BLaER1 treated with 17β-estradiol and CSF1 and Interleukin-3, amounts not matched to agents 10 nM and 100 nM (cell line): ENCODE results near the gene HIP1R.
A peak's percentile ranks its signal among the peaks of the same experiment; 100 is the strongest.

Experiments
- H3K27ac ChIP-seq, 11 experiments: shearing (Covaris generic); formaldehyde crosslinking; 2 replicates each; pipeline ENCODE4 v1.8.1; 2022
- H3K27me3 ChIP-seq, 11 experiments: shearing (Covaris generic); formaldehyde crosslinking; 2 replicates each; pipeline ENCODE4 v1.8.1; 2022
- H3K36me3 ChIP-seq, 11 experiments: shearing (Covaris generic); formaldehyde crosslinking; 2 replicates each; pipeline ENCODE4 v1.8.1; 2022
- H3K4me1 ChIP-seq, 10 experiments: shearing (Covaris generic); formaldehyde crosslinking; 2 replicates each; pipeline ENCODE4 v1.8.1; 2022
- H3K4me2 ChIP-seq, 11 experiments: shearing (Covaris generic); formaldehyde crosslinking; 2 replicates each; pipeline ENCODE4 v1.8.1; 2022
- H3K4me3 ChIP-seq, 10 experiments: shearing (Covaris generic); formaldehyde crosslinking; 2 replicates each; pipeline ENCODE4 v1.8.1; 2022
- H3K9ac ChIP-seq, 11 experiments: shearing (Covaris generic); formaldehyde crosslinking; 2 replicates each; pipeline ENCODE4 v1.8.1; 2022
- H3K9me3 ChIP-seq, 11 experiments: shearing (Covaris generic); formaldehyde crosslinking; replicated peaks in 1 of 11; 2 replicates each; pipeline ENCODE4 v1.8.1; 2022
- H4K20me1 ChIP-seq, 11 experiments: shearing (Covaris generic); formaldehyde crosslinking; 2 replicates each; pipeline ENCODE4 v1.8.1; 2022
- Cebpa-rat ChIP-seq, 11 experiments: shearing (Covaris generic); IDR thresholded peaks; 2 replicates each; pipeline ENCODE4 v1.8.1; 2022

Gene HIP1R

DNA sequence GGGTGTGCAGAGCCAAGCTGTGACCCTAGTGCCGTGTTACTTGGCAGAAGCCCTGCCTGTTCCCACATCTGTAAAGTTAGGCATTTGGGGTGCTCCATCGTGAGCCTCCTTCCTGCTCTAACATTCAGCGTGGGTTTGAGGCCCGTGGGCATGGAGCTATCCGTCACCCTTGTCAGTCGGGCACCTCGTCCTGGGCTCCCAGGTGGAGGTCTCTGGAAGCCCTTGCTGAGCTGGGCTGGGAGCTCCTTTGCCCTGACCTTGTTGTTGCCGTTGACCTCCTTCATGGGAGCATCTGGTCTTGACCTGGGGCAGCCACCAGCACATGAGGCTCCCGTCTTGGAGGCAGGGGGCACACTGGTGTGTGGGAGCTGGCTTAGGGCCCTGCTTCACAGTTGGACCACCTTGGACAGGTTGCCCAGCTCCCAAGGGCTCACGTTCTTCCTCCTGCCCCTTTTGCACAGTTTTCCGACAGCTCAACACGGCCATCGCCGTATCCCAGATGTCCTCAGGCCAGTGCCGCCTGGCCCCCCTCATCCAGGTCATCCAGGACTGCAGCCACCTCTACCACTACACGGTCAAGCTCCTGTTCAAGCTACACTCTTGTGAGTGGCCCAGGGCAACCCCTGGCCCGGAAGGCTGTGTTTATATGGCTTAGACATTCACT, 18.5 kb downstream of the HIP1R start:
- H4K20me1 ChIP-seq: peaks cover 0 to 57% (median 17%) of the 10 kb centered on the region in 11 experiments; a peak in 12 of 22 replicates
- H3K27me3 ChIP-seq: peaks cover 0 to 21% (median 0%) of the 10 kb centered on the region in 11 experiments; a peak in 3 of 22 replicates
- H3K27ac ChIP-seq: no peak overlapping the region
- H3K9me3 ChIP-seq: no peaks in the 10 kb centered on the region
- H3K36me3 ChIP-seq: peaks cover 0 to 68% (median 11%) of the 10 kb centered on the region in 11 experiments; a peak in 12 of 22 replicates
- no peak overlapping the region for H3K9ac ChIP-seq
- H3K4me3 ChIP-seq: no peak overlapping the region
- no peak for TF ChIP-seq Cebpa-rat (IDR thresholded peaks at IDR 0.05)
- H3K4me2 ChIP-seq: no peak overlapping the region
- H3K4me1 ChIP-seq: peaks cover 16 to 51% (median 44%) of the 10 kb centered on the region in 10 experiments

DNA sequence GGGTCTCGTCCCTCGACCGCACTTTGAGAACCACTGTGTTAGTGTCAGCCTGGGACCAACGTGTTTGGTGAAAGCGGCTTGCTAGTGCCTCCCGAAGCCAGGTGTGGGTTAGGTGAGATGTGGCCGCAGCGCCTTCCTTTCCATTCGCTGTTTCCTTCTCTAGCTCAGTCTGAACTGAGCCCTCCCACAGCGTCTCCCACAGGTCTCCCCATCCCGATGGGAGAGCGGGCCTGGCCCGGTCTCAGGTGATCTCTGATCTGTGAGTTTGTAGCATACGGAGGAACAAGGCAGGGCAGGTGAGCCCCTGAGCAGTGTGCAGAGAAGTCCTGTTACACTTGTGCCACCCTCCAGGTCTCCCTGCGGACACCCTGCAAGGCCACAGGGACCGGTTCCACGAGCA, 19.3 kb downstream of the HIP1R start:
- Histone ChIP-seq H4K20me1 (peaks cover 0 to 52% (median 17%) of the 10 kb centered on the region in 11 experiments; a peak in 12 of 22 replicates), H3K9ac (0 out of 22 replicates have a peak overlapping the region, but pooled peaks of 2 of the 11 experiments have one; percentile 15 to 18), H3K36me3 (peaks cover 0 to 67% (median 3%) of the 10 kb centered on the region in 11 experiments; a peak in 12 of 22 replicates), H3K9me3 (no peaks in the 10 kb centered on the region), H3K4me1 (peaks cover 16 to 54% (median 46%) of the 10 kb centered on the region in 10 experiments), H3K4me3 (no peak overlapping the region), H3K27ac (no peak overlapping the region), H3K27me3 (peaks cover 0 to 21% (median 0%) of the 10 kb centered on the region in 11 experiments; a peak in 3 of 22 replicates), H3K4me2 (peak overlapping the region in 8 of 11 experiments; percentile 72 to 90 (median 76); a peak in 14 of 22 replicates)
- no peak for TF ChIP-seq Cebpa-rat (IDR thresholded peaks at IDR 0.05)

DNA sequence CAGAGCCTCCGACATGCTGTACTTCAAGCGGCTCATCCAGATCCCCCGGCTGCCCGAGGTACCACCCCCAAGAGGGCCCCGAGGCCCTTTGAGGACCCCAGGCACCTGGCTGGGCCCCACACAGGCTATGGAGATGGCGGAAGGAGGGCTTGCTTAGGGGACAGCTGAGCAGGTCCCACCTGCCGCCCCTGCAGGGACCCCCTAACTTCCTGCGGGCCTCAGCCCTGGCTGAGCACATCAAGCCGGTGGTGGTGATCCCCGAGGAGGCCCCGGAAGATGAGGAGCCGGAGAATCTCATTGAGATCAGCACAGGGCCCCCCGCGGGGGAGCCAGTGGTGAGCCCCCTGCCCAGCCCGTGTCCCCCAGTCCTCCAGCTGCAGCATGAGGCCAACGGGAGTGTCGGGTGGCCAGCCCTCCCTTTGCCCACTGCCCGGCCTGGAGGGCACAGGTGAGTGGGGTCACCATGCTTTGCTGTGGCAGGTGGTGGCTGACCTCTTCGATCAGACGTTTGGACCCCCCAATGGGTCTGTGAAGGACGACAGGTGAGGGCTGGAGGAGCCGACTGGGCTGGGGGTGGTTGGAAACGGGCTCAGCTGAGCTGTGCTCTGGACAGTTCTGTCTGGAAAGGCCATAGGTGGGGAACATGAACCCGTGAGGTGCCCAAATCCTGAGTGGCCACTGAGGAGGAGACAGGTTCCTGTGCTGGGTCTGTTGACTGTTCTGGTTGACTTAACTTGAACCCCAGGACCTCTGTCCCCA, 20.0 kb downstream of the HIP1R start:
- peaks cover 0 to 52% (median 21%) of the 10 kb centered on the region in 11 experiments; a peak in 14 of 22 replicates for H4K20me1 ChIP-seq
- peak overlapping the region in 5 of 11 experiments; percentile 15 to 62 (median 18); a peak in 2 of 22 replicates for H3K9ac ChIP-seq
- TF ChIP-seq Cebpa-rat (IDR thresholded peaks at IDR 0.05): no peak
- H3K4me1 ChIP-seq: peaks cover 16 to 61% (median 47%) of the 10 kb centered on the region in 10 experiments
- peaks cover 0 to 21% (median 0%) of the 10 kb centered on the region in 11 experiments; a peak in 3 of 22 replicates for H3K27me3 ChIP-seq
- peak overlapping the region in 10 of 11 experiments; percentile 56 to 90 (median 74); a peak in 20 of 22 replicates for H3K4me2 ChIP-seq
- H3K27ac ChIP-seq: no peak overlapping the region
- no peaks in the 10 kb centered on the region for H3K9me3 ChIP-seq
- no peak overlapping the region for H3K4me3 ChIP-seq
- peaks cover 0 to 68% (median 0%) of the 10 kb centered on the region in 11 experiments; a peak in 12 of 22 replicates for H3K36me3 ChIP-seq

DNA sequence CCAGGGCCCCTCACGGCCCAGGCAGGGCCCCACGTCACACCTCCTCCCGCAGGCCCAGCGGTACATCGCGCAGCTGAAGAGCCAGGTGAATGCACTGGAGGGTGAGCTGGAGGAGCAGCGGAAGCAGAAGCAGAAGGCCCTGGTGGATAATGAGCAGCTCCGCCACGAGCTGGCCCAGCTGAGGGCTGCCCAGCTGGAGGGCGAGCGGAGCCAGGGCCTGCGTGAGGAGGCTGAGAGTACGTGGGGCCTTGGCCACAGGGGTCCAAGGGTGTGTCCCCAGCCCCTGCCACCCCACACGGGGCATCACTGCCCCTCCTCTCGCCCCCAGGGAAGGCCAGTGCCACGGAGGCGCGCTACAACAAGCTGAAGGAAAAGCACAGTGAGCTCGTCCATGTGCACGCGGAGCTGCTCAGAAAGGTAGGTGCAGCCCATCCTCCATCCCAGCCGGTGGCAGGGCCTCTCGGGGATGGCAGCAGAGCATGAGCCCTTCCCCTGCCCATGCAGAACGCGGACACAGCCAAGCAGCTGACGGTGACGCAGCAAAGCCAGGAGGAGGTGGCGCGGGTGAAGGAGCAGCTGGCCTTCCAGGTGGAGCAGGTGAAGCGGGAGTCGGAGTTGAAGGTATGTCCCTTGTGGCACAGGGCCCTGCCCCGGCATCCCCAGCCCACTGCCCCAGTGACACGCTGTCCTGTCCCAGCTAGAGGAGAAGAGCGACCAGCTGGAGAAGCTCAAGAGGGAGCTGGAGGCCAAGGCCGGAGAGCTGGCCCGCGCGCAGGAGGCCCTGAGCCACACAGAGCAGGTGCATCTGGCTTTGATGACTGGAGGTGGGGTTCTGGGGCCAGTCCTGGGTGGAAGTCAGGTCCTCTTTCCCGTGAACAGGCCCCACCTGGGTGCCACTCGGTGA, 20.9 kb downstream of the HIP1R start:
- peaks cover 0 to 21% (median 0%) of the 10 kb centered on the region in 11 experiments; a peak in 3 of 22 replicates for H3K27me3 ChIP-seq
- peaks cover 24 to 65% (median 50%) of the 10 kb centered on the region in 10 experiments for H3K4me1 ChIP-seq
- H3K36me3 ChIP-seq: peaks cover 0 to 63% (median 0%) of the 10 kb centered on the region in 11 experiments; a peak in 12 of 22 replicates
- peak overlapping the region in 7 of 11 experiments; percentile 30 to 62 (median 35); a peak in 8 of 22 replicates for H3K9ac ChIP-seq
- peak overlapping the region; percentile 51 to 90 (median 74) for H3K4me2 ChIP-seq
- H3K27ac ChIP-seq: peak overlapping the region in 2 of 11 experiments; percentile 9 to 23; a peak in 1 of 22 replicates
- no peak for TF ChIP-seq Cebpa-rat (IDR thresholded peaks at IDR 0.05)
- no peaks in the 10 kb centered on the region for H3K9me3 ChIP-seq
- peaks cover 0 to 61% (median 30%) of the 10 kb centered on the region in 11 experiments; a peak in 16 of 22 replicates for H4K20me1 ChIP-seq
- no peak overlapping the region for H3K4me3 ChIP-seq

DNA sequence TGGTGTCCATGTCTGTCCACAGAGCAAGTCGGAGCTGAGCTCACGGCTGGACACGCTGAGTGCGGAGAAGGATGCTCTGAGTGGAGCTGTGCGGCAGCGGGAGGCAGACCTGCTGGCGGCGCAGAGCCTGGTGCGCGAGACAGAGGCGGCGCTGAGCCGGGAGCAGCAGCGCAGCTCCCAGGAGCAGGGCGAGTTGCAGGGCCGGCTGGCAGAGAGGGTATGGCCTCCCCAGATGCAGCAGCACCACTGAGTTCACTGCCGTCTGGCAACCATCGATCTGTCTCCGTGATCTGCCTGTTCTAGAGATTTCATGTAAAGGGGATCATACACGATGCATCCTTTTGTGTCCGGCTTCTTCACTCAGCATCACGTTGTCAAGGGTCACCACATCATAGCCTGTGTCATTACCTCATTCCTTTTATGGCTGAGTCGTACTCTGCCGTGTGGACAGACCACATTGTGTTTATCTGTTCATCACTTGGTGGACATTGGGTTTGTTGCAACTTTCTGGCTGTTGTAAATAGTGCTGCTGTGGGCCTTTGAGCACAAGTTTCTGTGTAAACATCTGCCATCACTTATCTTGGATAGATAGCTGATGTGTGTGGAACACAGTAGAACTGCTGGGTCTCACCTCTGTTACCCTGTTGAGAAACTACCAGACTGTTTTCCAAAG, 21.9 kb downstream of the HIP1R start:
- Histone ChIP-seq H3K4me3 (no peak overlapping the region), H3K27ac (no peak overlapping the region), H3K9me3 (no peaks in the 10 kb centered on the region), H3K9ac (no peak overlapping the region), H3K4me1 (peaks cover 27 to 65% (median 50%) of the 10 kb centered on the region in 10 experiments), H3K27me3 (peaks cover 0 to 21% (median 0%) of the 10 kb centered on the region in 11 experiments; a peak in 3 of 22 replicates), H3K36me3 (peaks cover 0 to 64% (median 0%) of the 10 kb centered on the region in 11 experiments; a peak in 12 of 22 replicates), H4K20me1 (peaks cover 0 to 63% (median 39%) of the 10 kb centered on the region in 11 experiments; a peak in 17 of 22 replicates), H3K4me2 (no peak overlapping the region)
- TF ChIP-seq Cebpa-rat (IDR thresholded peaks at IDR 0.05): no peak

DNA sequence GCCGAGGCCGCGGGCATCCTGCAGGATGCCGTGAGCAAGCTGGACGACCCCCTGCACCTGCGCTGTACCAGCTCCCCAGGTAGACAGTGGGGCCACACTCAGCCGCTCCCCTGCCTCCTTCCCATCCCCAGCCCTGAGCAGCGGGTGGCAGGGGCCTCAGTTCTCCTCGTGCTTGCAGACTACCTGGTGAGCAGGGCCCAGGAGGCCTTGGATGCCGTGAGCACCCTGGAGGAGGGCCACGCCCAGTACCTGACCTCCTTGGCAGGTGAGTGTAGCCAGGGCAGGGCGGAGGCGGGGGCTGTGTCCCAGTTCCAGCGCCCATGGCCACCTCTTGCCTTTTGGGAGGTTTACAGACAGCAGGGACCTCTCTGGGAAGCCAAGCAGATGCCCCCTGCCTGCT, 22.9 kb downstream of the HIP1R start:
- no peak overlapping the region for H3K4me3 ChIP-seq
- peaks cover 0 to 64% (median 0%) of the 10 kb centered on the region in 11 experiments; a peak in 12 of 22 replicates for H3K36me3 ChIP-seq
- no peak for TF ChIP-seq Cebpa-rat (IDR thresholded peaks at IDR 0.05)
- H3K27ac ChIP-seq: no peak overlapping the region
- H3K4me1 ChIP-seq: peaks cover 31 to 68% (median 55%) of the 10 kb centered on the region in 10 experiments
- H3K9me3 ChIP-seq: no peaks in the 10 kb centered on the region
- peaks cover 0 to 68% (median 47%) of the 10 kb centered on the region in 11 experiments; a peak in 19 of 22 replicates for H4K20me1 ChIP-seq
- H3K27me3 ChIP-seq: peaks cover 0 to 22% (median 0%) of the 10 kb centered on the region in 11 experiments; a peak in 3 of 22 replicates
- no peak overlapping the region for H3K4me2 ChIP-seq
- no peak overlapping the region for H3K9ac ChIP-seq

DNA sequence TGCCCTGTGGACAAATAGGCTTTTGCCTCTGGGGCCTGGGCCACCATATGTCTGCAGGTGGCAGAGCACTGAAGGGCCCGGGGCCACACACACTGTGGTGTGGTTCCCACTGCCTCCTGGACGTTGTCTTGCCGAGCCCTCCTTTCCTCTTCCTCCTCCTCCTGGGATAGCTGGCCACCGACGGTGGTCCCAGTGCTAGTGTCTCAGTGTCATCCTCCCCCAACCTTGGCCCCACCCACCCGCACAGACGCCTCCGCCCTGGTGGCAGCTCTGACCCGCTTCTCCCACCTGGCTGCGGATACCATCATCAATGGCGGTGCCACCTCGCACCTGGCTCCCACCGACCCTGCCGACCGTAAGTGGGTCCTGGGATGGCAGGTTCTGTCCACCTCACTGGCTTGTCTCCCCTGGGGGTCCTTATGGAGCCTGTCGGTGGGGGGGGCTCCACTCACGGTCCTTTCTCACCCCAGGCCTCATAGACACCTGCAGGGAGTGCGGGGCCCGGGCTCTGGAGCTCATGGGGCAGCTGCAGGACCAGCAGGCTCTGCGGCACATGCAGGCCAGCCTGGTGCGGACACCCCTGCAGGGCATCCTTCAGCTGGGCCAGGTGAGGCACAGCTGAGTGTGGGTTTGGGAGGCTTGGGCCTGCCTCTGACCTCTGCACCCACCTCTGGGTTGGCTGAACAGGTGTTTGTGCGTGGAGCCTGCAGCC, 23.5 kb downstream of the HIP1R start:
- Histone ChIP-seq H3K9me3 (no peaks in the 10 kb centered on the region), H3K4me2 (0 out of 22 replicates have a peak overlapping the region, but pooled peaks of 1 of the 11 experiments have one; percentile 70), H4K20me1 (peaks cover 0 to 70% (median 53%) of the 10 kb centered on the region in 11 experiments; a peak in 19 of 22 replicates), H3K36me3 (peaks cover 0 to 61% (median 0%) of the 10 kb centered on the region in 11 experiments; a peak in 12 of 22 replicates), H3K4me3 (no peak overlapping the region), H3K27me3 (peaks cover 0 to 22% (median 0%) of the 10 kb centered on the region in 11 experiments; a peak in 3 of 22 replicates), H3K4me1 (peaks cover 31 to 72% (median 59%) of the 10 kb centered on the region in 10 experiments), H3K9ac (peak overlapping the region in 1 of 11 experiments; percentile 33; a peak in 1 of 22 replicates), H3K27ac (no peak overlapping the region)
- TF ChIP-seq Cebpa-rat (IDR thresholded peaks at IDR 0.05): no peak
